NCI-H2029 treated with DMSO at 0.1 percent for 48 hours (cell line): ENCODE data around the gene MED4.

ENCODE experiments used
- DNase-seq: peaks from one replicate; lab custom pipeline; 2025; lab: John Stamatoyannopoulos, UW

MED4 gene

GRCh38 chr13:48037346-48038173, 57.3 kb downstream of the MED4 start, which contains the start of gene NUDT15:
NUDT15 (plus strand) TSS chr13:48037726; CDS start chr13:48037747, 21 bp downstream.
- peak; percentile 59 for DNase-seq

DNA sequence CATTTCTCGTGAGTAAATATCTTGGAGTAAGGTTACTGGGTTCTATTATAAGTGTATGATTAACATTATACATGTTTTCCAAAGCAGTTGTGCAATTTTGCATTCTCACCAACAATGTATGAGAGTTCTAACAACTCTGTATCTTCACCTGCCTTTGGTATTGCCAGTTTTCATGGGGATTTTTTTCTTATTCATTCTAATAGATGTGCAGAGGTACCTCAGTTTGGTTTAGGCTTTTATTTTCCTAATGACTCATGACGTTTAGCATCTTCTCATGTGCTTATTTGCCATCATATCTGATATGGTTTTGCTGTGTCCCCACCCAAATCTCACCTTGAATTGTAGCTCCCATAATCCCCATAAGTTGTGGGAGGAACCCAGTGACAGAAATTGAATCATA, 65.0 kb downstream of the MED4 start:
- no peak for DNase-seq

DNA sequence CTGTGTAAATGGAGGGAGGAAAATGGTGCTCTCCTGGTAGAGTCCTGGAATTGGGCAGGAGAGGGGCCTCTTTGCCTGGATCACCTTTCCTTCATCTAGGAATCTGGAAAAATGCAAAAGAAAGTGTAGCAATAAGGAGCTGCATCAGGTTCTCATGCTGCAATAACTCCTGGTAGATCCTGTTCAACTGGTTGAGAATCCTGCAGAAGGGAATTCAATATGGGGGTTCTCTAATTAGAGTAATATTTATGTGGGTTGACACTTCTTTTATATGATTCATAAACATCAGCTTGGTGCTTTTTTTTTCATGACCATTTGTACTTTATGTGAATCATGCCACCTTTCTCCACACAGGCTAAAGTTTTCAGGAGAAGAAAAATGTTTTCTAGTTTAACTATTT, 66.8 kb downstream of the MED4 start:
- DNase-seq = no peak
